GM23338 (cell line): ENCODE data around the gene DEPDC5.

Experiments
- EZH2 ChIP-seq: fragments of 200-600 bp; sonication (generic); IDR thresholded peaks from one replicate; pipeline ENCODE4 v1.8.0; 2017; ENCODE audit warnings: antibody characterized with exemption, mild to moderate bottlenecking, low read depth; ENCODE audit not compliant: unreplicated experiment
- EZH2phosphoT487 ChIP-seq: fragments of 200-600 bp; sonication (generic); IDR thresholded peaks from one replicate; pipeline ENCODE4 v1.8.1; 2018; ENCODE audit warnings: antibody characterized with exemption; ENCODE audit not compliant: unreplicated experiment
- NANOG ChIP-seq: IDR thresholded peaks from 2 replicates; pipeline ENCODE4 v1.6.1; 2016; ENCODE audit warnings: antibody characterized with exemption, borderline replicate concordance
- POLR2AphosphoS5 ChIP-seq: IDR thresholded peaks from 2 replicates; pipeline ENCODE4 v1.6.1; 2016; ENCODE audit warnings: antibody characterized with exemption, low read depth
- STAT1 ChIP-seq: IDR thresholded peaks from one replicate; pipeline ENCODE4 v1.6.1; 2016; ENCODE audit warnings: antibody characterized with exemption; ENCODE audit not compliant: unreplicated experiment
- ZNF331 ChIP-seq: fragments of 250-450 bp; sonication (Bioruptor Pico); IDR thresholded peaks from 2 replicates; pipeline ENCODE4 v1.5.0; 2020; ENCODE audit warnings: low read depth, mild to moderate bottlenecking, moderate library complexity
- TF ChIP-seq, protein P1 (sequence below), 2 experiments: fragments of 200-600 bp in 1 of 2; sonication (generic) in 1 of 2; conservative IDR thresholded peaks; 2 replicates each; pipeline versions ENCODE4 v1.5.1 to v1.6.1; 2016 to 2017; ENCODE audit warnings: antibody characterized with exemption in 2 of 2, low read depth in 2 of 2, mild to moderate bottlenecking in 2 of 2, moderate library complexity in 1 of 2
- TF ChIP-seq, protein P2 (sequence below): IDR thresholded peaks from one replicate; pipeline ENCODE4 v1.6.1; 2018; ENCODE audit warnings: antibody characterized with exemption; ENCODE audit not compliant: unreplicated experiment

DNA sequence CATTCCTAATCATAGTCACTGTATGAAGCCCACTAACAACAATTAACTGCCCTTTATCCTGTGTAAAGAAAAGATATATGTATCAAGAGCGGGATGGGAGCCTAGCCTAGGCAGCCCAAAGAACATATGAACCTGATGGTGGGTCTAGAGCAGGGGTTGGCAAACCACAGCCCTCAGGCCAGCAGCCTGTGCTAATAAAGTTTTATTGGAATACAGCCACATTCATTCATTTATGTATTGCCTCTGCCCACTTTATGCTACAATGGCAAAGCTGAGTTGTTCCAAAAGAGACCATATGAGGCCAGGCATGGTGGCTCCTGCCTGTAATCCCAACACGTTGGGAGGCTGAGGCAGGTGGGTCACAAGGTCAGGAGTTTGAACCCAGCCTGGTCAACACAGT is 17.4 kb upstream of the DEPDC5 start:
- TF ChIP-seq EZH2phosphoT487 (no peak), ZNF331 (CRISPR knock-in tag) (no peak), POLR2AphosphoS5 (no peak), STAT1 (no peak), EZH2 (no peak), NANOG (no peak)
- TF ChIP-seq, protein P1, sequence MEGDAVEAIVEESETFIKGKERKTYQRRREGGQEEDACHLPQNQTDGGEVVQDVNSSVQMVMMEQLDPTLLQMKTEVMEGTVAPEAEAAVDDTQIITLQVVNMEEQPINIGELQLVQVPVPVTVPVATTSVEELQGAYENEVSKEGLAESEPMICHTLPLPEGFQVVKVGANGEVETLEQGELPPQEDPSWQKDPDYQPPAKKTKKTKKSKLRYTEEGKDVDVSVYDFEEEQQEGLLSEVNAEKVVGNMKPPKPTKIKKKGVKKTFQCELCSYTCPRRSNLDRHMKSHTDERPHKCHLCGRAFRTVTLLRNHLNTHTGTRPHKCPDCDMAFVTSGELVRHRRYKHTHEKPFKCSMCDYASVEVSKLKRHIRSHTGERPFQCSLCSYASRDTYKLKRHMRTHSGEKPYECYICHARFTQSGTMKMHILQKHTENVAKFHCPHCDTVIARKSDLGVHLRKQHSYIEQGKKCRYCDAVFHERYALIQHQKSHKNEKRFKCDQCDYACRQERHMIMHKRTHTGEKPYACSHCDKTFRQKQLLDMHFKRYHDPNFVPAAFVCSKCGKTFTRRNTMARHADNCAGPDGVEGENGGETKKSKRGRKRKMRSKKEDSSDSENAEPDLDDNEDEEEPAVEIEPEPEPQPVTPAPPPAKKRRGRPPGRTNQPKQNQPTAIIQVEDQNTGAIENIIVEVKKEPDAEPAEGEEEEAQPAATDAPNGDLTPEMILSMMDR (conservative IDR thresholded peaks at IDR 0.05; ENCODE audit: low read depth in 2 of 2) = no peak
- TF ChIP-seq, protein P2, sequence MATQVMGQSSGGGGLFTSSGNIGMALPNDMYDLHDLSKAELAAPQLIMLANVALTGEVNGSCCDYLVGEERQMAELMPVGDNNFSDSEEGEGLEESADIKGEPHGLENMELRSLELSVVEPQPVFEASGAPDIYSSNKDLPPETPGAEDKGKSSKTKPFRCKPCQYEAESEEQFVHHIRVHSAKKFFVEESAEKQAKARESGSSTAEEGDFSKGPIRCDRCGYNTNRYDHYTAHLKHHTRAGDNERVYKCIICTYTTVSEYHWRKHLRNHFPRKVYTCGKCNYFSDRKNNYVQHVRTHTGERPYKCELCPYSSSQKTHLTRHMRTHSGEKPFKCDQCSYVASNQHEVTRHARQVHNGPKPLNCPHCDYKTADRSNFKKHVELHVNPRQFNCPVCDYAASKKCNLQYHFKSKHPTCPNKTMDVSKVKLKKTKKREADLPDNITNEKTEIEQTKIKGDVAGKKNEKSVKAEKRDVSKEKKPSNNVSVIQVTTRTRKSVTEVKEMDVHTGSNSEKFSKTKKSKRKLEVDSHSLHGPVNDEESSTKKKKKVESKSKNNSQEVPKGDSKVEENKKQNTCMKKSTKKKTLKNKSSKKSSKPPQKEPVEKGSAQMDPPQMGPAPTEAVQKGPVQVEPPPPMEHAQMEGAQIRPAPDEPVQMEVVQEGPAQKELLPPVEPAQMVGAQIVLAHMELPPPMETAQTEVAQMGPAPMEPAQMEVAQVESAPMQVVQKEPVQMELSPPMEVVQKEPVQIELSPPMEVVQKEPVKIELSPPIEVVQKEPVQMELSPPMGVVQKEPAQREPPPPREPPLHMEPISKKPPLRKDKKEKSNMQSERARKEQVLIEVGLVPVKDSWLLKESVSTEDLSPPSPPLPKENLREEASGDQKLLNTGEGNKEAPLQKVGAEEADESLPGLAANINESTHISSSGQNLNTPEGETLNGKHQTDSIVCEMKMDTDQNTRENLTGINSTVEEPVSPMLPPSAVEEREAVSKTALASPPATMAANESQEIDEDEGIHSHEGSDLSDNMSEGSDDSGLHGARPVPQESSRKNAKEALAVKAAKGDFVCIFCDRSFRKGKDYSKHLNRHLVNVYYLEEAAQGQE = no peak
